GM12892 (cell line): ENCODE data around the gene KRT27.

Experiments
- POLR2A ChIP-seq: IDR thresholded peaks from 2 replicates; pipeline ENCODE4 v1.6.1; 2011; ENCODE audit warnings: low read depth, low read length, control low read depth
- POLR2AphosphoS5 ChIP-seq: IDR thresholded peaks from 2 replicates; pipeline ENCODE4 v1.6.1; 2011; ENCODE audit warnings: low read depth, low read length, control low read depth

- TF ChIP-seq POLR2A (no peak), POLR2AphosphoS5 (no peak)
These were observed 28.5 kb downstream of the KRT27 start for GRCh38 chr17:40753804-40754203.
